ENCODE results near the gene GRIP2.
A peak's percentile ranks its signal among the peaks of the same experiment; 100 is the strongest.
"Not testable (repeated sequence)": the region's sequence is repeated elsewhere in the genome, so short reads cannot be mapped to it uniquely, and the experiment has no call there.

Gene GRIP2

DNA sequence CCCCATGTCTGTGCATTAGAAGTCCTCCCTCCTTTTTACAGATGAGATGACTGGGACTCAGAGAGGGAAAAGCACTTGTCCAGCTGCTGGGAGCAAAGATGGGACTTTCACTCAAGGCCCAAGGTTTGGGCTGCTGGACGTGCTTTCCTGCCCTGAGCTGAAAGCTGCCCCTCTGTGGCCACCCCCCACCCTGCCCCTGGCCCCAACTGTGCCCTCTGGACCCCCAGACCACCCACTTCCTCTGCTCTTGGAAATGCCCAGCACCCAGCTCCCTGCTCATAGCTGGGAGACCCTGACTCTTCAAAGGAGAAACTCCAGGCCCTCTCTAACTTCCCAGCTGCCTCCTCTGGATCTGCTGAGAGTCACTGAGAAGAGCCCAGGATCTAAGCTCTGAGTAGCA is 20.7 kb downstream of the GRIP2 start:
- DNase-seq: no peak

DNA sequence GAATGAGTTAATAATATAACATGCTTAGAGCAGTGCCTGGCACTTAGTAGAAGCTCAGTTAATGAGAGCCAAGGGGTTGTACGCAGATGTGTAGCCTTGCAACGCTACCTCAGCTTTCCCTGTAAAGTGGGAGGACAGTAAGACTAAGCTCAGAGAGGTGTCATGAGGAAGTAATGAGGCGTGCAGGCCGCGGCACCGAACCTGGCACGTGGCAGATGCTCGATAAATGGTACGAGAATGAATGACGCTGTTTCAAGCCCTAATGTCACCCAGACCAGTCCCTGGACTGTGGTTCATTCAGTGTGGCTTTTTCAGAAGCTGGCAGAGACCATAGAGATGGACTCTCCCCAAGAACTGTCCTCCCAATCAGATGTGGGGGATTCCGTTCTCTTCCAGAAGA is 21.2 kb downstream of the GRIP2 start:
- DNase-seq: no peak

DNA sequence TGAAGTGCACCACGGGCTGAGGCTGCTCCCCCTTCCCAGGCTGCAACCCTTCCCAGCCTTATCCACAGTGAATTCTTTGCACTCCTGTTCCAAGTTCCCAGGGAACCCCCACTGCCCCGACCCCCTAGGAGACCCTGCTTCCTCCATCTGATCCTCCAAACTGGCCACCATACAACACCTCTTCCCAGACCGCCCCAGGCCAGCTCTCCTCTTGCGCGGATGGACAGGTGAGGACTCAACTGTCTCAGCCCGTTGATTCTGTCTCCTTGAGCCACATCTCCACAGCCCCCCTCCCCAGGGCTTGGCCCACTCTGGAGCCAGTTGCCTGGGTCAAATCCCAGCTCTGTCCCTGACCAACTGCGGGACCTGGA is 21.7 kb downstream of the GRIP2 start:
- no peak for DNase-seq

DNA sequence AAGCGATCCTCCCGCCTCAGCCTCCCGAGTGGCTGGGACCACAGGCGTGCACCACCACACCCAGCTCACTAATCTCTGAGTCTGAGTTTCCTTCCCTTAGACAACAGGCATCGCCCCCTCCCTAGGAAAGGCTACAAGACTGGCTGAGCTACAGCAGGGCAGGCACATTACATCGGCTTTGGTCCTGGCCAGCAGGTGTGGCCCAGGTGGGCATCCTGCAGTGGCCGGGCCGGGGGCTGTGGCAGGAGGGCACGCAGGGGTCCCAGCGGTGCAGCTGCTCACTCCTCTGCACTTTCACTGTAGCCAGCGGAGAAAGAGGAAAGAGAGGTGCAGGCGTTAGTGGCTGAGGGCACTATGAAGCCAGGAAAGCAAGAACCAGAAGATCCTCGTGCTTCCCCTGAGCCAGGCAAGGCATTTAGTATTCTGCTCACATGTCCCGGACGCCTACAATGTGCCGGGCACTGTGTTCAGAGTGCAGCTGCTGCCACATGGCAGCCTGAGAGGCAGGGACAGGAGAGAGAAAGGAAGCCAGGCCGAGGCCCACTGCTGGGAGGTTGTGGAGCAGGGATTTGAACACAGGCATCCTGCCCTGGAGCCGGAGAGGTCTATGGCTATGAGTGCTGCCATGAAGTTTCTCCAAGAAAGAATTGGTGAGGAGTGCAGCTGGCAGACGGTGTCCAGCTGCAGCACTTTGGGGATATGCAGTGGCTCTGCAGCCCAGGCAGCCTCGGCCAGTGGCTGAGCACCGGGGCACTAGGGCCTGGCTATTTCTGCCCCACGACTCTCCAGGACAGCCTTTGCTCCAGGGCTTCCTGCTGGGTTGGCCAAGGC is 22.3 kb downstream of the GRIP2 start:
- DNase-seq: no peak

DNA sequence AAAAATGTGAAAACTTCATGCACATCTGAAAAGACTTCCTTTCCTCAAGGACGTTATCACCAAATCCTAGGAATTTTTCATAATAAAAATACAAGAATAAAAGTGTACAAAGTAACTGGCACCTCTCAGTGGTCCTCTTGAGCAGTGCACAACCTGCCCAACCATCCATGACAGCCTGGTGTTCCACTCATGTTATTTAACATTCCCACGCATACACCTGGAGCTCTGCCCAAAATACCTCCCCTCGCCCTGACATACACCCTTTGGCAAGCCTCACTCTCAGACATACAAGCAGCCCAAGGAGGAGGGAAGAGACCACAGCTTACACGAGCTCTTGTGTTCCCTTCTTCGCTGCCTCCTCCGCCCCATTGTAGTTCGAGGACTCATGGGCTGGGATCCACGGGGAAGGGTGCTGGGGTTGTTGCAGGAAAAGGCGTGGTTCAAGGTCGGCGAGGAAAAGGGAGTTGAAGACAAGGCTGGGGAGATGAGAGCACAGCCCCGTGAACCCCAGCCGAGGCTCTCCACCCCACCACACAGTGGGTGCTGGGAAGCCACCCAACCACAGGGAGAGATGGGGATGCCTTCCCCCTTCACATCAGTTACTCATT is 23.3 kb downstream of the GRIP2 start:
- no peak for DNase-seq

DNA sequence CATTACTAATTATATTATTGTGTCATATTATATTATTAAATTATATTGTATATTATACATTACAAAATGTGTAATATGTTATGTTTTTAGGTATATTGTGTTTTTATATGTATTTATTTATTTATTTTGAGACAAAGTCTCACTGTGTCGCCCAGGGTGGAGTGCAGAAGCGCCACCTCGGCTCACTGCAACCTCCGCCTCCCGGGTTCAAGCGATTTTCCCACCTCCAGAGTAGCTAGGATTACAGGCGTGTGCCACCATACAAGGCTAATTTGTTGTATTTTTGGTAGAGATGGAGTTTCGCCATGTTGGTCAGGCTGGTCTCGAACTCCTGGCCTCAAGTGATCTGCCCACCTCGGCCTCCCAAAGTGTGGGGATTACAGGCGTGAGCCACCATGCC is 24.6 kb downstream of the GRIP2 start:
- DNase-seq: not testable (repeated sequence)

DNA sequence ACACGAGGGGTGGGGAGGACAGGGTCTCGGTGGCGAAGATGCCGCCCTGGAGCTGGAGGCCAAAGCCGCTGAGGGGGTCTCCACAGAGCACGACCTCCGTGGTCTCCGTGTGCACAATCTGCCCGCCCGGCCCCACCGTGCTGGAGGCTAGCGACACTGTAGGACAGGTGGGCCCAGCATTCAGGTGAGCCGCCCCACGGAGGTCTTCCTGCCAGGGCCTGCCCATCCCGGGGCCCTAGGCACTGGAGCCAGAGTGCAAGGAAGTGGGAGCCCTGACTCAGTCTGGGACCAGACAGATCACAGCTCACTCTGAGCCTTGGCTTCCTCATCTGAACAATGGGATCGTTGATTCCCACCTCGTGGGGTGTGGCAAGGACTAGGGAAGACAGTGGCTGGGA is 25.8 kb downstream of the GRIP2 start:
- DNase-seq: no peak

DNA sequence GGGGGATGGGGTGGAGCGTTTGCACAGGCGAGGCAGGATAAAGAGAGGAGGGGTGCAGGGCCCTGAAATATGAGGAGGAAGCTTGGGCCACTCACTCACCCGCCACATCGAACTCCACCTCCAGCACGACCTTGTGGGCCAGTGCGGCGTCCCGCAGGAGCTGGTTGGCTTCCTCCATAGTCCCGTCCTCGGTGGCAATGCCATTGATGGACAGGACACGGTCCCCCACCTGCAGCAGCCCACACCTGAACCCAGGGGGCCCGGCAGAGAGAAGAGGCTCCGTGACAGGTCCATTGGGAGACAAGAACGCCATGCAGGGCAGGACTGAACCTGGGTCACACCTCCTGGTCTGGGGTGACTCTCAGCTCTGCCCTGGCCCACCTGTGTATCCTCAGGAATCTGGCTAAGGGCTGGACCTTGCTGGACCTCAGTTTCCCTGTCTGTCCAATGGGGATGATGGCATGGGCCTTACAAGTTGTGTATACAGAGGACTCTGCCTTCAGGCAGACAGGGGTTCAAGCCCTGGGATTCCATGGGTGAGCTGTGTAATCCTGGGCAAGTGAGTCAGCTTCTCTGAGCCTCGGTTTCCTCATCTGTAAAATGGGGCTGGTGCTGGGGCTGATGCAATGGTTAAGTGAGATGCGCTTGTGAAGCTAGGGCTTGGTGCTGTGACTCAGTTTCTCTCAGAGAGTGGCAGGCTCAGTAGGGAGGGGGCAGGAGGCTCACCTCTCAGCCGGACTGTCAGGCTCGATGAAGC is 26.4 kb downstream of the GRIP2 start:
- DNase-seq: no peak

DNA sequence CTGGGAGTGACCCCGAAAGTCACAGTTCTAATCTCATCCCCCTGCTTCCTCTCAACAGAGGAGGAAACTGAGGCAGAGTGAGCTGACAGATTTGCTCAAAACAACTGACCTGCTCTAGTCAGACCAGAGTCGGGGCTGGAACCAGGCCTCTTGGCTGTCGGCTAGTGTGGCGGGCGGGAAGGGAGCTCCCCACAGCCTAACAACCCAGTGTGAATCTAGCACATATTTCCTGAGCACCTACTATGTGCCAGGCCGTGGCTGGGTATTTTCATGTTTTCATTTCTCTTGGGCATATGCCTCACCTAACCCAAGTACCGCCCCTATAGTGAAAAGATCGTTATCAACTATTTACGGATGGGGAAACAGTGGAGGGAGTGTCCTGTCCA is 27.2 kb downstream of the GRIP2 start:
- DNase-seq: no peak

DNA sequence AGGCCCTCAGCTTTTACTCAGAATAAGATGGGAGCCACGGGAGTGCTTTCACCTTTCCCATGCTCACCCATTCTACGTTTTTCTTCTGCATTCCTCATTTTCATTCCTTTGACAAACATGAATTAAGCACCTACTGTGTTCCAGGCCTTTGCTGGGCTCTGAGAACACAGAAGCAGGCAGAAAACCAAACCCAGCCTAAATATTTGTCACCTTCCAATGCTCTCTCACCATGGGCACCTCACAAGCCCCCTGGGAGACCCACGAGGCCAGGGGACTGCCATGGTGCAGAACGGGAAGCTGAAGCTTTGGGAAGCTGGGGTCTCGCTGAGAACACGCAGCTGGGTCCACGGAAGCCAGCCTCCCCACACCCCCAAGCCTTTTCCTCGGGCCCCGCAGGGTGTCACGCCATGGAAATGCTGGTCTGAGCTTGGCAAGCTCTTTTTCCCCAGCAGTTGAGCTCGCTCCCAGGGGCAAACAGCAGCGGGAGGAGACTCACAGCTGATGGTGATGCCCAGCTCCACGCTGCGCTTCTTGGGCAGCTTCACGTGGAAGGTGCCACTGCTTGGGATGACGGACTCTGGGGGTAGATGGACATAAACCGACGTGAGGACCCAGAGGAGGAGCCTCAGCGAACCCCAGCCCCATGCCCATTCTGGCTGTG is 27.7 kb downstream of the GRIP2 start:
- DNase-seq: no peak

DNA sequence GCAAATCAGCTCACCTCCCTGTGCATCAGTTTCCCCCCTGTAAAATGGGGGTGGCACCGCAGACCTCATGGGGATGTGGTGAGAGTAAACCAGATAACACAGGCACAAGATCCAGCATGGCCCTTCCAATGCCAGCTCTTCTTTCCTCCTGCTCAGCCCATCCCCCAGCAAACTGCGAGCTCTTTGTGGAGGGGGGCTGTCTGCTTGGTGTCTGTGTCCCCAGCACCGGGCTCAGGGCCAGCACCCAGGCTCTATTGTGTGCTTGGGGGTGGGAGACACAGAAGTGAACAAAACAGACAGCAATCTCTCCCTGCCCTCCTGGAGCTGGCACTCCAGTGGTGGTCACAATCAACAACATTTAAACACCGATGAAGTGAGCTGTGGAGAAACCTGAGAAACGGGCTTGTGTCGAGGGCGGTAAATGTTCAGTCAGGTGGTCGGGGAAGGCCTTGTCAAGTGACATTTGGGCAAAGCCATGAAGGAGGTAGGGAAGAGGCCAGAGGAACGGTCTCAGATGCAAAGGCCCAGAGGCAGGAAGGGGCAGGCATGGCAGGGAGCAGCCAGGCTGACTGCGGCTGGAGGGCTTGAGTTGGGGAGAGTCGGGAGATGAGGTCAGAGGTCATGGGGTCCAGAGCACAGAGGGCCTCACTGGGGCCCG is 28.4 kb downstream of the GRIP2 start:
- no peak for DNase-seq

DNA sequence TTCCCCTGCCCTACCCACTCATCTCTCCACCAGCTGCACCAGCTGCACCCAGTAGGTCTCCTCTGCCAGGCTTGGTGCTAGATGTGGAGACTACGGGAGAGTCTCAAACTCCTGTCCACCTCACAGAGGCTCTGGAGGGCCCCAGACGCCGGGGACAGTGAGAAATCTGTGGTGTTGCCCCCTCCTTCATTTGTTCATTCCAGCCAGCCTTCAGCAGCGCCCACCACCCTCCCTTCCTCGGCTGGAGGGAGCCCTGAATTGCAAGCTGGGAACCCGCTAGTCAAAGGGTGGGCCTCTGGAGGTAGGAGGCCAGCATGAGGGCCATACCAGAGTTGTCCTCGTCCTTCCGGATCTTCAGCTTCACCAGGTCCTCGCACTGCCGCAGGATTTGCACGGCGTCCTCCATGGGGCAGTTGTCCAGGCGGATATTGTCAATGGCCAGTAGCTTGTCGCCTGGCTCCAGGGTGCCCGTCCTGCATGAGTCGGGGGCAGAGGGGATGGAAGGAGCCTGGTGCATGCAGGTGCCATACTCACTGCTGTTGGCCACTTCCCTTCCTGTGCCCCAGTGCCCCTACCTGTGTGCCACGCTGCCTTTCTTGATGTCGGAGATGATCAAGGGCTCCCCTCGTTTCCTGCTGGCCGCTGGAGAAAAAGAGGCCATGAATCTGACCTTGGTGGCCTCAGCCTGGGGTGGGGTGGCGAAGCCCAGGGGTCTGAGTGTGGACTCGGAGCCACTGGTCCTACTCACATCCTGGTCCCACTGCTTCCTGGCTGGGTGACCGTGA is 29.1 kb downstream of the GRIP2 start:
- no peak for DNase-seq

DNA sequence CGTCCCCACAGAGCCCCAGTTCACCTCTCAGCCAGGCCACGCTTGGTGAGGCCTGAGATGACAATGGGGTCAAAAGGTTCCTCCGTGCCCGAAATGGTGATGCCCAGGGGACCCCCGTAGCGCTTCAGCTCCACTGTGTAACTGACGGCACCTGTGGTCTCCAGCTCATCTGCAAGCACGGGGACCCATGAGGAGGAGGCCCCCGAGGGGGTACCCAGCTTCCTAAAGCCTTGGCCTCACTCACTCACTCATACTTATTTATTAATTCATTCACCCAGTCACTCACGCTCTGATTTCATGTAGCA is 30.4 kb downstream of the GRIP2 start:
- no peak for DNase-seq

DNA sequence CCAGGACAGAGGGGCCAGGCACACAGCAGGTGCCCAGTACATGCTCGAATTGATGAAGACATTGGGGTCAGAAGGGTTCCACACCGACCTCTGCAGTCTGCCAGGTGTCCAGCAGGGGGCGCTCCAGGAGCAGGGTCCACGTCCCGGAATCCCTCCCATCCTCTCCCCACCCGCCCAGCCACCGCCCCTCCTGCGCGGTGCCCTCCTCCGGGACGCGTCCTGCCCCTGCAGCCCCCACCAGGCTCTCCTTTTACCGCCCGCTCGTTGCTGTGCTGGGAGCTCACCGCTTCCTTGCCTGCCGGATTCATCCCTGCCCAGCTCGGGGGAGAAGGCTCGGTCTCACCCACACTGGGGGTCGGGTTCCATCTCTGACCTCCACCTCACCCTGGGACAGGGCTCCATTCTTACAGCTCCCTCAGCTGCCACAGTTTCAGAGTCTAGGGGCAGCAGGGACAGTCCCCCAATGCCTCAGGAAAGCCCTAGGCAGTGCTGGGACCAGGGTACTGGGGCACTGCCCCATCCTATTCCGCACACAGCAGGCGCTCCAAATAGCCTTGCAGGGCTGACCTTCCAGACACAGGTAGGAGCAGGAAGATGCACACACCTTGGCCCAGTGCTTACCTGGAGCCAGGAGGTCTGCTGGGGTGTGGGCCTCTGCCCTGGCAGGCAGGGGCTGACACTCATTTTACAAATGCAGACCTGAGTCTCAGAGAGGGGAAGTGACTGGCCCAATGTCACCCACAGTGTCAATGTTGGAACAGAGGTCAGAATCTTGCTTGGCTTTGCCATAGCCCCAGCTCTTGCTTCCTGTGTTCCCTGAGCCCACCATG is 31.0 kb downstream of the GRIP2 start:
- DNase-seq: peak; percentile 37

DNA sequence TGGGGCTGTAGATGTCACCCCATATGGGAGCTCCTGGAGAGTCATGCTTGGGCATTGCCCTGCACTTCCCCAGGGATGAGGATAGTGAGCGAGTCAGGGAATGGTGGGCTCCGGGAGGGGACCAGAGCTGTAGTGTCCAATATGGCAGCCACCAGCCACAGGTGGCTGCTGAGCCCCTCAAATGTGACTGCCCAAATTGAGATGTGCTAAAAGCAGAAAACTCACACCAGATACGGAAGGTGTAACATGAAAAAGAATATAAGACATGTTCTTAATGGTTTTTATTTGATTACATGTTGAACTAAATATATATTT is 31.7 kb downstream of the GRIP2 start:
- DNase-seq: no peak

DNA sequence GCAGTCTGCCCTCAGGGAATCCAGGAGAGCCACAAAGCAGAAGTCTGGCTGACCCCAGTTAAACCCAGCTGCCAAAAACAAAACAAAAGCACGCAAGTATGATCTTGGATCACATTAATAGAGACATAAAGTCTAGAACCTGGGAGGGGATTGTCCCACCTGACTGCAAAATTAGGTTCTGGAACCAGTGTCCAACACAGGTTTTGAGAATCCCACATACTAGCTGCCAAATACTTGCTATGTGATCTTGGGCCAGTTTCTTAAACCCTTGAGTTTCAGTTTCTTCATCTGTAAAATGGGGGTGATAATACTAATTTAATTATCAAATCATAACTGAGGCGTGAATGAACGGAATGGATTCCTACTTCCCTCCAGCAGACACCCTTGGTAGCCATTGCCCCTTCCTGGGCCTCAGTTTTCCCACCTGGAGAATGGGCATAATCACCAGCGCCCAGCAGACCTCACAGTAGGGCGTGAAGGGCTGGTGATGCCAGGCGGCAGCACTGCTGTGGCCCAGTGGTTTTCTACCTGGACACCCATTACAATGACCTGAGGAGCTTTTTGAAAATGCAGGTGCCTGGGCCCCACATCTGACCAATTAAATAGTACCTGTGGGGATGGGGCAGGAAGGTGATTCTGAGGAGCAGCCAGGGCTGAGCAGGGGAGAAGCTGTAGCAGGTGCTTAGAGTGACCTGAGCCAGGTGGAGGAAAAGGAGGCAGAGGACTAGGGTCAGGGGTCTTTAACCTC is 32.2 kb downstream of the GRIP2 start:
- DNase-seq: no peak

DNA sequence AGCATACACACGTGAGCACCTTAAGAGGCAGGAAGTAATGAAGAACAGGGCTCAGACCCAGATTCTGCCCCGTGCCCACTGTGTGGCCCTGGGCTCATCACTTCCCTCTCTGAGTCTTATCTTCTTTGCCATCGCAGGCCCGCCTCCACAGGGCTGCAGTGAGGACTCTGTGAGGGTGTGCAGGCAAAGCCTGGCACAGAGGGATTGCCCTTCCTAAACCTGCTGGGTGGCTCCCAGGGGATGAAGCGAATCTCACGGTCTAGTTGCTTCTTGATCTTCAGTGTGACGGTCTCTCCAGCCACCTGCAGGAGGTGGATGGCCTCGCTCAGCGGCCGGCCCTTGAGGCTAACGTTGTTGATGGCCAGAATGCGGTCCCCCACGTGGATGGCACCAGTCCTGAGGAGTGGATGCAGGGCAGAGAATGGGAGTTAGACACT is 32.8 kb downstream of the GRIP2 start:
- peak; percentile 46 for DNase-seq

DNA sequence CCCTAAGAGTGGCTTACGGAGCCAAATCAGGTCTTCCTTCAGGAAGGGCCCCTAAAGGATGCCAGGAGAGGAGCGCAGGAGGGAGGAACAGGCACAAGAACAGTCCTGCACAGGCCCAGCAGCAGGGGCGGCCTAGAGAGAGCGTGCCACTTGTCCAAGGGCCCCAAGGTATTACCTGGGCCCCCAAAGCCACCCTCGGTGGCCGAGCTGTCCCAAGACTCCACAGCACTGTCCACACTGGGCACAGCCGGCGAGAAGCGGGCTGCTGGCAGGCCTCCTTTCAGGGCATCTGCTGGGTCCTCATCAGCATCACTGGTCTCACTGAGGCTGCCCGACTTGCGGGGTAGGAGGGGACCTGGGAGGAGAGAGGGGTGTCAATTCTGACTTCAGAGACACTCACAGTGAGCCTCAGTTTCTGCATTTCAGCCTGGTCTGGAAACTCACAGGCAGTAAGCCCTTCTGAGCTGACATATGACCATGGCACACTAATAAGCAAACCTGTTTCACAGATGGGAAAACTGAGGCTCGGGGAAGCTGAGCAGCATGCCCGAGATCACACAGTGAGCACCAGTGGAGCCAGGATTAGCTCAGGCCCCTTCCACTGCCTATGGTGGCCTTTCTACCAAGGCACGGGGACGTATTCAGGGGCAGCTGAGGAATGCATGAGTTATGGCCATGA is 33.4 kb downstream of the GRIP2 start:
- no peak for DNase-seq

DNA sequence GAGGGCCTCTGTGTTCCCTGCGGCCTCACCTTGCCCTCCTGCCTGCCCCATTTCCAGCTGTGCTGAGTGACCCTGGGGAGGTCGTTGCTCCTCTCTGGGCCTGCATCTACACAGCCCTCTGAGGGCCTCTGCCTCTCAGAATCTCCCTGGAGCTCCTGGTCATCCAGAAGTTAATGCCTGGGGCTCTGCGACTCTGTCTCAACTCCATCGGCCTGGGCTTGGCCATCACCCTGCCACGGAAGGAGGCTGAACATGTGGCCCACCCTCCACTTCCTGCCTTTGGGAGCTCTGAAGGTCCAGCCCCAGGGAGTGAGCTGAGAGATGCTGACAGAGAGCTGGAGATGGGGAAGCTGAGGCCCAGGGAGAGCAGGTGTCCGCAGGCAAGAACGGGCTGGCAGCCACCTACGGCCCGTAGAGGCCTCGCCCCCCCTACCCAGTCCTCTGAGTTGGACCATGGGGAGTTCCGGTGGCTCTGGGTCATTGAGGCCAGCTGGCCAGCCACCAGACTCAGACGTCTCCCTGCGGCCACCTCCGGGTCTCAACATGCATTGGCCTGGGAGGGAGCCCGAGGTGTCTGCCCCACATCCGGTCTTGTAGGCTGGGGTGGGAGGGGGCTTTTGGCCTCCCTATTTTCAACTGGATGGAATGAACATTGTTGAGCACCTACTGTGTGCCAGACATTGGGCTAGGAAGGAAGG is 34.2 kb downstream of the GRIP2 start:
- DNase-seq: no peak

Measured in DMS53 (cell line).